Measurements from ENCODE around the gene NOTUM. TPM values are rescaled to one million over a fixed set of nuclear protein-coding genes. Genes with fewer than 3 reads are reported as not detected.

Gene NOTUM
- polyA plus RNA-seq, 1 experiment, result 0.06 TPM

DNA sequence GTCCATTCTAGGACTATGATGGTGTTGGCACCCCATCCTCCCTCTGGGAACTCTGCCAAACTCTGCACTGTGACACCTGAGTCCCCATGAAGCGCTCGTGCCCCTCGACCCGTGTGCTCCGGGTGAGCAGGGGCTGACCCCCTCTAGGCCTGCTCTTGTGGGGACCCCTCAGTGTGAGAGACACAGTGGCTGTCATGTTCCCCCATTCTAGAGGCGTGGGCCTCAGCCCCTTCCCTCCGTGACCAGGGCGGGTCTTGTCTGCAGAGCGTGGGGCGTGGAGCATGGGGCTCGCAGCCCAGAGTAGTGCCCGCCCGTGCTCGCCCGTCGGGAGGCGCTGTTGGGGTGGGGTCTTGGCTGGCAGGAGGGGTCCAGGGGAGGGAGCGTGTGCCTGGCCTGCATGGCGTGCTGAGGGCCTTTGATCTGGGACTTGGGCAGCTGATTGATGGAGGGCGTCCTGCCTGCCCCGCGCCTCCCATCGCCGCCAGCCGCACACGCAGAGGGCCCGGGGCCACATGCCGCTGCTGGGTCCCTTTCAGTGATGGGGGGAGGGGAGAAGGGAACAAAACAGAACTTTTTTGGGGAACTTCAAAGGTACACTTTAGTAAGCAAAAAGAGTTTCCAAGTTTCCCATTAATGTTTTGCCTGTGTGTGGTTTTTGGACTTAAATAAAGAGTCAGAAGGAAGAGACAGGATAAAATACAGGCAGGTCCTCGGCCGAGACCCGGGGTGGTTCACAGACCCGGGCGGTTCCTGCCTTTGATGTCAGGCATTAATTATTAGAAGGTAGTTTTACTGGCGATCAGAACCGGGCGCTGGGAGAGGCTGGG lies 39.2 kb upstream of the NOTUM start:
- CTCF ChIA-PET, result no interaction called here
- POLR2A ChIA-PET, result no interaction called here
- Histone ChIP-seq H3K4me3 (ENCODE audit: low read depth, low read length) (no peak overlapping the region), H3K27me3 (ENCODE audit: control insufficient read depth, insufficient read depth, low read length) (no peaks in the 10 kb centered on the region), H3K36me3 (ENCODE audit: control insufficient read depth, insufficient read depth, low read length) (no peaks in the 10 kb centered on the region; the same call in none of the 2 replicates)
- no peak for TF ChIP-seq CTCF (IDR thresholded peaks at IDR 0.05; ENCODE audit: insufficient read depth, low read depth, low read length)
- DNase-seq (ENCODE audit: low read depth), result no peak

- Histone ChIP-seq H3K36me3 (ENCODE audit: control insufficient read depth, insufficient read depth, low read length) (no peaks in the 10 kb centered on the region; the same call in none of the 2 replicates), H3K4me3 (ENCODE audit: low read depth, low read length) (no peak overlapping the region), H3K27me3 (ENCODE audit: control insufficient read depth, insufficient read depth, low read length) (no peaks in the 10 kb centered on the region)
- CTCF ChIA-PET, result no interaction called here
- TF ChIP-seq CTCF (IDR thresholded peaks at IDR 0.05; ENCODE audit: insufficient read depth, low read depth, low read length), result no peak
- DNase-seq (ENCODE audit: low read depth), result no peak
- POLR2A ChIA-PET, result no interaction called here
These were observed 38.6 kb upstream of the NOTUM start for GRCh38 chr17:81999587-81999975.

GRCh38 chr17:81998691-81999438 lies 37.9 kb upstream of the NOTUM start:
- no peak for TF ChIP-seq CTCF (IDR thresholded peaks at IDR 0.05; ENCODE audit: insufficient read depth, low read depth, low read length)
- Histone ChIP-seq H3K27me3 (ENCODE audit: control insufficient read depth, insufficient read depth, low read length) (no peaks in the 10 kb centered on the region), H3K4me3 (ENCODE audit: low read depth, low read length) (no peak overlapping the region), H3K36me3 (ENCODE audit: control insufficient read depth, insufficient read depth, low read length) (peaks cover 2% of the 10 kb centered on the region)
- DNase-seq (ENCODE audit: low read depth), result no peak
- POLR2A ChIA-PET, result no interaction called here
- CTCF ChIA-PET, result no interaction called here

DNA sequence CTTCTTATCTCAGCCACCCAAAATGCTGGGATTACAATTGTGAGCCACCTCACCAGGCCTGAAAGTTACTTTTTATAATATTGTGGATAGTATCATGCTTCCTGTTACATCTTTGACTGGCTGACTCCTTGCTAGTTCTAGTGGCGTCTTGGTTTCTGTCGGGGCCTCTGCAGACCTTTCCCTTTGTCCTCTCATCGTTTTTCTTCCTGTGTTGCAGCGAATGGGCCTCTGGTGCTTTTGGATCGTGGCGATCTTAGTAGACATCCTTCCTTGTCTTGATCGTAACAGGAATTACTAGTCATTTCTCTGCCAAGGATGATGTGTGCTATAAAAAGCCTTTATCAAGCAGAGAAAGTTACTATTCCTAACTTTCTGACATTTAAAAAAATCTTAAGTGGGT lies 37.2 kb upstream of the NOTUM start:
- POLR2A ChIA-PET, result no interaction called here
- TF ChIP-seq CTCF (IDR thresholded peaks at IDR 0.05; ENCODE audit: insufficient read depth, low read depth, low read length), result no peak
- no peak for DNase-seq (ENCODE audit: low read depth)
- CTCF ChIA-PET, result no interaction called here
- Histone ChIP-seq H3K4me3 (ENCODE audit: low read depth, low read length) (no peak overlapping the region), H3K27me3 (ENCODE audit: control insufficient read depth, insufficient read depth, low read length) (no peaks in the 10 kb centered on the region), H3K36me3 (ENCODE audit: control insufficient read depth, insufficient read depth, low read length) (peaks cover 3% of the 10 kb centered on the region)

DNA sequence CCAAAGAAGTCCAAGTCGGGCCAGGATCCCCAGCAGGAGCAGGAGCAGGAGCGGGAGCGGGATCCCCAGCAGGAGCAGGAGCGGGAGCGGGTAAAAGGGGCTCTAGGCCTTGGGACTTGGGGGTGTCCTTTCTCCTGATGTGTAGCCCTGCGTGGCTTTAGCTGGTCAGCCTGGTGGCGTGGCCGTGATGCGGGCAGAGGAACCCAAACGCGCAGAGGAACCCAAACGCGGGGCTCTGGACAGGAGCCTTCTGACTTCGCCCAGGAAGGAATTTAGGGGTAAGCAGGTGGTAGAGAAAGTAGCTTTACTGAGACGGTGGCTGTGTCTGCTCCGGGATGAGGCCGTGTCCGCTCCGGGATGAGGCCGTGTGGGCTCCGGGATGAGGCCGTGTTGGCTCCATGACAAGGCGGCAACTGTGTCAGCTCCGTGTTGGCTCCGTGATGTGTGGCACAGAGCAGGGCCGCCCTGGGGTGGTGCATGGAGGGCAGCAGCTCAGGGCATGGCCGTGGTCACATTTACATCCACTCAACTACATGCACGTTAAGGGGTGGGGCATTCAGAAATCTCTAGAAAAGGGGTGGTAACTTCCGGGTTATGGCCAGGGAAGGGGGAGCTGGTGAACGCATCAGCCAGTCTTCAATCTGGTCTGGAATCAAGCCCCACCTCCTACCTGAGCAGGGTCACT lies 35.9 kb upstream of the NOTUM start:
- POLR2A ChIA-PET, result interaction anchor here (0.6 kb wide), 1 partner anchor 275 kb away, joined by 3 read pairs; no protein-coding TSS in a partner anchor
- Histone ChIP-seq H3K36me3 (ENCODE audit: control insufficient read depth, insufficient read depth, low read length) (peaks cover 3% of the 10 kb centered on the region), H3K4me3 (ENCODE audit: low read depth, low read length) (no peak overlapping the region), H3K27me3 (ENCODE audit: control insufficient read depth, insufficient read depth, low read length) (no peaks in the 10 kb centered on the region)
- CTCF ChIA-PET, result interaction anchor here (1.0 kb wide), 1 partner anchor 25 kb away, joined by 3 read pairs; no protein-coding TSS in a partner anchor
- no peak for TF ChIP-seq CTCF (IDR thresholded peaks at IDR 0.05; ENCODE audit: insufficient read depth, low read depth, low read length)
- no peak for DNase-seq (ENCODE audit: low read depth)

All from BJ (cell line).